Breast epithelium (tissue), 4 donors: ENCODE results near the gene PRPH. TPM values are rescaled to one million over a fixed set of nuclear protein-coding genes. Genes with fewer than 3 reads are reported as not detected.
A peak's percentile ranks its signal among the peaks of the same experiment; 100 is the strongest.
"Not testable (repeated sequence)": the region's sequence is repeated elsewhere in the genome, so short reads cannot be mapped to it uniquely, and the experiment has no call there.

ENCODE experiments used
- DNase-seq, 2 donors: peaks; one replicate each; pipeline ENCODE4 v3.0.0-alpha.2; 2019; ENCODE audit warnings: low spot score in 2 of 2
- H3K27ac ChIP-seq, 2 donors: fragments of 200-600 bp; sonication (generic) in 1 of 2; one replicate each; pipeline ENCODE4 v1.5.1; 2016 to 2019; ENCODE audit warnings: mild to moderate bottlenecking in 1 of 2
- H3K27me3 ChIP-seq, 2 donors: fragments of 200-600 bp; sonication (generic) in 1 of 2; one replicate each; pipeline versions ENCODE4 v1.5.1 to v1.6.0; 2017 to 2019; ENCODE audit warnings: control low read depth in 1 of 2, mild to moderate bottlenecking in 1 of 2
- H3K36me3 ChIP-seq: fragments of 200-600 bp; one replicate; pipeline ENCODE4 v1.5.1; 2019
- H3K4me1 ChIP-seq, 2 donors: fragments of 200-600 bp; sonication (generic); one replicate each; pipeline ENCODE4 v1.5.1; 2016 to 2019; ENCODE audit warnings: control low read depth in 1 of 2
- H3K4me3 ChIP-seq, 3 donors: fragments of 200-600 bp; sonication (generic); 1 replicate in 2 of 3; 2 replicates in 1 of 3; pipeline ENCODE4 v1.5.1; 2016 to 2019; ENCODE audit warnings: mild to moderate bottlenecking in 3 of 3, moderate library complexity in 2 of 3
- H3K9me3 ChIP-seq, 2 donors: fragments of 200-600 bp; sonication (generic) in 1 of 2; one replicate each; pipeline ENCODE4 v1.5.1; 2016 to 2019; ENCODE audit warnings: control low read depth in 1 of 2
- CTCF ChIP-seq, 3 donors: fragments of 450-650 bp; IDR thresholded peaks; one replicate each; pipeline ENCODE4 v1.5.1; 2016 to 2017; ENCODE audit warnings: antibody characterized with exemption in 3 of 3, mild to moderate bottlenecking in 3 of 3, moderate library complexity in 3 of 3
- POLR2A ChIP-seq: fragments of 450-650 bp; IDR thresholded peaks from one replicate; pipeline ENCODE4 v1.6.1; 2016; ENCODE audit warnings: antibody characterized with exemption, mild to moderate bottlenecking, moderate library complexity
- POLR2AphosphoS5 ChIP-seq, 3 donors: sonication (generic); formaldehyde crosslinking; IDR thresholded peaks; one replicate each; pipeline ENCODE4 v1.6.1; 2017; ENCODE audit warnings: antibody characterized with exemption in 3 of 3
- intact Hi-C: fragments of 100-400 bp; cut with DNase I; formaldehyde crosslinking; loops from one replicate; pipeline ENCODE4 v1.15.1; 2023; ENCODE audit warnings: low total_unique reads
- total RNA-seq, 3 donors: library from RNA; depleted of rRNA; stranded (reverse); fragments of >200 nt; gene quantifications; one replicate each; pipeline ENCODE4 v1.1.0, GENCODE V29; 2016

PRPH gene
- total RNA-seq, 3 donors from 2014 or later, result 0.96 to 2.0 TPM; not detected in 1

- no peak for TF ChIP-seq POLR2AphosphoS5 (IDR thresholded peaks at IDR 0.05)
- TF ChIP-seq POLR2A, result no peak
- no peak for TF ChIP-seq CTCF (IDR thresholded peaks at IDR 0.05)
- no peaks in the 10 kb centered on the region for H3K4me1 ChIP-seq
- H3K36me3 ChIP-seq, result no peaks in the 10 kb centered on the region
- H3K4me3 ChIP-seq, result peak overlapping the region; percentile 78 to 88 (median 86)
- no peaks in the 10 kb centered on the region for H3K27me3 ChIP-seq
- intact Hi-C loops, result no loop called here
- H3K27ac ChIP-seq, result peak overlapping the region; percentile 92 to 97
- DNase-seq, result no peak
- H3K9me3 ChIP-seq, result no peaks in the 10 kb centered on the region
Observed at GRCh38 chr12:49264466-49264872, 30.5 kb upstream of the PRPH start.

GRCh38 chr12:49264873-49265792 lies 29.8 kb upstream of the PRPH start, which contains the start of gene TUBA1C:
Gene TUBA1C (plus strand): TSS chr12:49265082. CDS start chr12:49265182, 100 bp downstream.
- Histone ChIP-seq H3K27ac (peak within 1 kb of the TSS; percentile 92 to 97), H3K4me3 (peak within 1 kb of the TSS; percentile 78 to 88 (median 86))
- TF ChIP-seq CTCF (IDR thresholded peaks at IDR 0.05) (peak in 1 of 3 donors; percentile 10), POLR2A (peak; percentile 76), POLR2AphosphoS5 (IDR thresholded peaks at IDR 0.05) (peak; percentile 78 to 93 (median 92))

GRCh38 chr12:49269191-49269590 lies 25.8 kb upstream of the PRPH start:
- intact Hi-C loops, H3K4me3 ChIP-seq, H3K9me3 ChIP-seq, DNase-seq, H3K27me3 ChIP-seq, H3K4me1 ChIP-seq, H3K36me3 ChIP-seq: not testable (repeated sequence)
- peak overlapping the region in 1 of 2 donors; percentile 51 for H3K27ac ChIP-seq

More at GRCh38 chr12:49264873-49265792, 29.8 kb upstream of the PRPH start, which contains the start of gene TUBA1C:
- Histone ChIP-seq H3K9me3 (no peaks in the 10 kb centered on the region), H3K36me3 (no peaks in the 10 kb centered on the region), H3K4me1 (no peaks in the 10 kb centered on the region), H3K27me3 (no peaks in the 10 kb centered on the region)
- intact Hi-C loops, result no loop called here
- DNase-seq, result peak; percentile 89 to 90

- DNase-seq, result no peak
- intact Hi-C loops, result no loop called here
- H3K9me3 ChIP-seq, result no peaks in the 10 kb centered on the region
- TF ChIP-seq POLR2AphosphoS5 (IDR thresholded peaks at IDR 0.05) (no peak), CTCF (IDR thresholded peaks at IDR 0.05) (no peak), POLR2A (no peak)
- no peaks in the 10 kb centered on the region for H3K4me1 ChIP-seq
- no peak overlapping the region for H3K27ac ChIP-seq
- no peaks in the 10 kb centered on the region for H3K27me3 ChIP-seq
- H3K4me3 ChIP-seq, result no peak overlapping the region
- no peaks in the 10 kb centered on the region for H3K36me3 ChIP-seq
Observed at GRCh38 chr12:49272790-49273725, 21.9 kb upstream of the PRPH start.

GRCh38 chr12:49273726-49274395 lies 21.1 kb upstream of the PRPH start:
- H3K9me3 ChIP-seq, result no peaks in the 10 kb centered on the region
- intact Hi-C loops, result no loop called here
- no peak for DNase-seq
- no peaks in the 10 kb centered on the region for H3K4me1 ChIP-seq
- H3K36me3 ChIP-seq, result no peaks in the 10 kb centered on the region
- H3K4me3 ChIP-seq, result no peak overlapping the region
- no peak overlapping the region for H3K27ac ChIP-seq
- no peaks in the 10 kb centered on the region for H3K27me3 ChIP-seq
- TF ChIP-seq POLR2A (no peak), POLR2AphosphoS5 (IDR thresholded peaks at IDR 0.05) (no peak), CTCF (IDR thresholded peaks at IDR 0.05) (no peak)
